Panc1 (cell line): ENCODE results near the gene PDGFA. TPM values are rescaled to one million over a fixed set of nuclear protein-coding genes. Genes with fewer than 3 reads are reported as not detected.

Experiments used
- ATAC-seq: fragments of 200-7000 bp; cut with Tn5 transposase; 2 replicates; pipeline ENCODE4 v1.9.1; 2020; ENCODE audit warnings: mild to moderate bottlenecking, moderate library complexity
- BruUV-seq: library from RNA; stranded (reverse); fragments of 400-500 nt; replicated peaks from 2 replicates; lab custom pipeline; 2021; lab: Mats Ljungman, UMichigan
- CTCF ChIA-PET: fragments of 300-600 bp; sonication (Branson Sonifier 250); formaldehyde crosslinking; loops from one replicate; lab custom pipeline; 2022; ENCODE audit warnings: antibody characterized with exemption; lab: Charles Lee
- POLR2A ChIA-PET: fragments of 300-600 bp; sonication (Branson Sonifier 250); formaldehyde crosslinking; loops from one replicate; lab custom pipeline; 2022; ENCODE audit warnings: antibody characterized with exemption; lab: Charles Lee
- DNase-seq: peaks from one replicate; pipeline ENCODE4 v3.0.0-alpha.2; 2010; ENCODE audit warnings: low read depth, low spot score
- H3K27ac ChIP-seq: 2 replicates; pipeline ENCODE4 v1.5.1; 2011; ENCODE audit warnings: mild to moderate bottlenecking, low read length, inconsistent platforms
- H3K27me3 ChIP-seq: fragments of 200-500 bp; sonication (Bioruptor generic); 2 replicates; pipeline ENCODE4 v1.6.0; 2014; ENCODE audit warnings: low read length, inconsistent platforms; ENCODE audit not compliant: control insufficient read depth, insufficient read depth
- H3K36me3 ChIP-seq: fragments of 200-500 bp; sonication (Bioruptor generic); 2 replicates; pipeline ENCODE4 v1.5.1; 2014; ENCODE audit warnings: inconsistent platforms, mild to moderate bottlenecking, low read length, moderate library complexity; ENCODE audit not compliant: control insufficient read depth, insufficient read depth
- H3K4me1 ChIP-seq: 2 replicates; pipeline ENCODE4 v1.5.1; 2011; ENCODE audit warnings: inconsistent platforms, mild to moderate bottlenecking, low read length, moderate library complexity; ENCODE audit not compliant: control insufficient read depth, insufficient read depth
- H3K4me3 ChIP-seq, 2 experiments: 2 replicates each; pipeline ENCODE4 v1.5.1; 2011 to 2012; ENCODE audit warnings: low read depth in 2 of 2, low read length in 2 of 2, mild to moderate bottlenecking in 2 of 2, inconsistent platforms in 1 of 2, moderate library complexity in 1 of 2
- H3K9me3 ChIP-seq: fragments of 200-500 bp; sonication (Bioruptor generic); 2 replicates; pipeline ENCODE4 v1.5.1; 2014; ENCODE audit warnings: low read depth, mild to moderate bottlenecking, inconsistent platforms, low read length, moderate library complexity; ENCODE audit not compliant: control insufficient read depth, insufficient read depth
- POLR2AphosphoS5 ChIP-seq: IDR thresholded peaks from 2 replicates; pipeline ENCODE4 v1.6.1; 2012; ENCODE audit warnings: mild to moderate bottlenecking, low read depth, low read length, moderate library complexity
- SIN3A ChIP-seq: IDR thresholded peaks from 2 replicates; pipeline ENCODE4 v1.6.1; 2012; ENCODE audit warnings: low read depth, mild to moderate bottlenecking, low read length, moderate library complexity, borderline replicate concordance; ENCODE audit not compliant: insufficient read depth
- TCF7L2 ChIP-seq: IDR thresholded peaks from 2 replicates; pipeline ENCODE4 v1.6.1; 2011; ENCODE audit warnings: mild to moderate bottlenecking, low read depth, low read length, inconsistent platforms
- in situ Hi-C: cut with HindIII; loops from 2 replicates; pipeline ENCODE4 v1.10.0; 2016; ENCODE audit warnings: low sequenced_read_pairs, low pct_unique_long_range_greater_than_20kb
- intact Hi-C: fragments of 100-400 bp; cut with micrococcal nuclease; formaldehyde crosslinking; loops from one replicate; pipeline ENCODE4 v1.10.0; 2022; ENCODE audit not compliant: unreplicated experiment
- total RNA-seq: library from RNA; stranded (reverse); gene quantifications from one replicate; pipeline ENCODE4 v1.2.1, GENCODE V29; 2021; ENCODE audit not compliant: unreplicated experiment
- TF ChIP-seq, protein P1 (sequence below): fragments of 450-650 bp; IDR thresholded peaks from 2 replicates; pipeline ENCODE4 v1.5.1; 2017; ENCODE audit warnings: mild to moderate bottlenecking
- TF ChIP-seq, protein P2 (sequence below), 2 experiments: IDR thresholded peaks; 2 replicates each; pipeline ENCODE4 v1.6.1; 2011 to 2012; ENCODE audit warnings: low read depth in 2 of 2, control low read depth in 1 of 2, low read length in 1 of 2, mild to moderate bottlenecking in 1 of 2, moderate library complexity in 1 of 2; ENCODE audit not compliant: insufficient read depth in 1 of 2

PDGFA gene
- total RNA-seq, 1 experiment from 2014 or later, result 18.5 TPM

DNA sequence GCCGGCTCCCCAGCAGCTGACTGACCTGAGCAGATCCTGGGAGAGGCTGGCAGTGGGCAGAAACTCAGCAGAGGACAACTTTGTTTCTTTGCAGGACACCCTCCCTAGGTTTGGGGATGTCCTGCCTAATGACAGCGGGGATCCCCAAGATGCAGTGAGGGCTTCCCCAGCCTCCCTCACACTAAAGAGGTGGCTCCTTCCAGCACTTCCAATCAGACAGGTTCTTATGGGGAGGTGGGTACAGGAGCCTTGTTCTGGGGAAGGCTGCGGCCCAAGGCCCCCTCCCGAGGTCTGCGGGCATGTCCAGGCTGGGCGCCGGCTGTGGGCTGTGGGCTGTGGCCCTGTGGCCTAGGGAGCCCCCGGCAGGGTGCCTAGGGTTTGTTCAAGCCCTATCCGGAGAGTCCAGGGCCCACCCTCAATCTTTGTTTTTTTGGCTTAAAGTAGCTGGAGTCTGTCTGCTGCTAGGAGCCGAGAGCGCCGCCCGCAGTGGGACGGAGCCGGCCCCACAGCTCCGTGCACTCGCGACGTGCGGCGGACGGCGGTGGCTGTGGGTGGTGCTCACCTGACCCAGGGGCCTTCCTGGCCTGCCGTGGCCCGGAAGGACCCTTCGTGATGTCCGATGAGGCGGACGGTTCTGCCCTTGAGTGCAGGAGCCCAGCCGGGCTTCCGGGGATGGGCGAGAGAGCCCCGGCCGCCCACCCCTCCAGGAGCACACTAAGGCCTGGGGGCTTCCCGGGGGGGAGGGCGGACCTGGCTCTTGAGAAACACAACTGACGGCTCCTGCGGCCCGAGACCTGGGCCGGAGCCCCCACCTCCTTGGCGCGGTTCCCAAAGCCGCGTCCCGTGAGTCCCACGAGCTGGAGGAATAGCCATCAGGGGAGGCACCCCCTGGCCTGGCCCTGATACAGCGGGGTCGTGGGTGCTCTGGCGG lies 57.2 kb downstream of the PDGFA start:
- Histone ChIP-seq H3K36me3 (no peaks in the 10 kb centered on the region), H3K4me3 (no peak overlapping the region), H3K4me1 (no peaks in the 10 kb centered on the region; the same call in none of the 2 replicates), H3K27me3 (no peaks in the 10 kb centered on the region), H3K9me3 (no peaks in the 10 kb centered on the region), H3K27ac (no peak overlapping the region)
- TF ChIP-seq POLR2AphosphoS5 (no peak), TCF7L2 (no peak), SIN3A (no peak)
- TF ChIP-seq, protein P1, sequence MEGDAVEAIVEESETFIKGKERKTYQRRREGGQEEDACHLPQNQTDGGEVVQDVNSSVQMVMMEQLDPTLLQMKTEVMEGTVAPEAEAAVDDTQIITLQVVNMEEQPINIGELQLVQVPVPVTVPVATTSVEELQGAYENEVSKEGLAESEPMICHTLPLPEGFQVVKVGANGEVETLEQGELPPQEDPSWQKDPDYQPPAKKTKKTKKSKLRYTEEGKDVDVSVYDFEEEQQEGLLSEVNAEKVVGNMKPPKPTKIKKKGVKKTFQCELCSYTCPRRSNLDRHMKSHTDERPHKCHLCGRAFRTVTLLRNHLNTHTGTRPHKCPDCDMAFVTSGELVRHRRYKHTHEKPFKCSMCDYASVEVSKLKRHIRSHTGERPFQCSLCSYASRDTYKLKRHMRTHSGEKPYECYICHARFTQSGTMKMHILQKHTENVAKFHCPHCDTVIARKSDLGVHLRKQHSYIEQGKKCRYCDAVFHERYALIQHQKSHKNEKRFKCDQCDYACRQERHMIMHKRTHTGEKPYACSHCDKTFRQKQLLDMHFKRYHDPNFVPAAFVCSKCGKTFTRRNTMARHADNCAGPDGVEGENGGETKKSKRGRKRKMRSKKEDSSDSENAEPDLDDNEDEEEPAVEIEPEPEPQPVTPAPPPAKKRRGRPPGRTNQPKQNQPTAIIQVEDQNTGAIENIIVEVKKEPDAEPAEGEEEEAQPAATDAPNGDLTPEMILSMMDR, result no peak
- TF ChIP-seq, protein P2, sequence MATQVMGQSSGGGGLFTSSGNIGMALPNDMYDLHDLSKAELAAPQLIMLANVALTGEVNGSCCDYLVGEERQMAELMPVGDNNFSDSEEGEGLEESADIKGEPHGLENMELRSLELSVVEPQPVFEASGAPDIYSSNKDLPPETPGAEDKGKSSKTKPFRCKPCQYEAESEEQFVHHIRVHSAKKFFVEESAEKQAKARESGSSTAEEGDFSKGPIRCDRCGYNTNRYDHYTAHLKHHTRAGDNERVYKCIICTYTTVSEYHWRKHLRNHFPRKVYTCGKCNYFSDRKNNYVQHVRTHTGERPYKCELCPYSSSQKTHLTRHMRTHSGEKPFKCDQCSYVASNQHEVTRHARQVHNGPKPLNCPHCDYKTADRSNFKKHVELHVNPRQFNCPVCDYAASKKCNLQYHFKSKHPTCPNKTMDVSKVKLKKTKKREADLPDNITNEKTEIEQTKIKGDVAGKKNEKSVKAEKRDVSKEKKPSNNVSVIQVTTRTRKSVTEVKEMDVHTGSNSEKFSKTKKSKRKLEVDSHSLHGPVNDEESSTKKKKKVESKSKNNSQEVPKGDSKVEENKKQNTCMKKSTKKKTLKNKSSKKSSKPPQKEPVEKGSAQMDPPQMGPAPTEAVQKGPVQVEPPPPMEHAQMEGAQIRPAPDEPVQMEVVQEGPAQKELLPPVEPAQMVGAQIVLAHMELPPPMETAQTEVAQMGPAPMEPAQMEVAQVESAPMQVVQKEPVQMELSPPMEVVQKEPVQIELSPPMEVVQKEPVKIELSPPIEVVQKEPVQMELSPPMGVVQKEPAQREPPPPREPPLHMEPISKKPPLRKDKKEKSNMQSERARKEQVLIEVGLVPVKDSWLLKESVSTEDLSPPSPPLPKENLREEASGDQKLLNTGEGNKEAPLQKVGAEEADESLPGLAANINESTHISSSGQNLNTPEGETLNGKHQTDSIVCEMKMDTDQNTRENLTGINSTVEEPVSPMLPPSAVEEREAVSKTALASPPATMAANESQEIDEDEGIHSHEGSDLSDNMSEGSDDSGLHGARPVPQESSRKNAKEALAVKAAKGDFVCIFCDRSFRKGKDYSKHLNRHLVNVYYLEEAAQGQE (IDR thresholded peaks at IDR 0.05; ENCODE audit: insufficient read depth in 1 of 2, low read depth in 2 of 2, low read length in 1 of 2), result no peak
- intact Hi-C loops (no loop called here), in situ Hi-C loops (no loop called here)
- ChIA-PET POLR2A (no interaction called here), CTCF (no interaction called here)
- no peak for DNase-seq
- no TSS peak for BruUV-seq
- ATAC-seq, result no peak

DNA sequence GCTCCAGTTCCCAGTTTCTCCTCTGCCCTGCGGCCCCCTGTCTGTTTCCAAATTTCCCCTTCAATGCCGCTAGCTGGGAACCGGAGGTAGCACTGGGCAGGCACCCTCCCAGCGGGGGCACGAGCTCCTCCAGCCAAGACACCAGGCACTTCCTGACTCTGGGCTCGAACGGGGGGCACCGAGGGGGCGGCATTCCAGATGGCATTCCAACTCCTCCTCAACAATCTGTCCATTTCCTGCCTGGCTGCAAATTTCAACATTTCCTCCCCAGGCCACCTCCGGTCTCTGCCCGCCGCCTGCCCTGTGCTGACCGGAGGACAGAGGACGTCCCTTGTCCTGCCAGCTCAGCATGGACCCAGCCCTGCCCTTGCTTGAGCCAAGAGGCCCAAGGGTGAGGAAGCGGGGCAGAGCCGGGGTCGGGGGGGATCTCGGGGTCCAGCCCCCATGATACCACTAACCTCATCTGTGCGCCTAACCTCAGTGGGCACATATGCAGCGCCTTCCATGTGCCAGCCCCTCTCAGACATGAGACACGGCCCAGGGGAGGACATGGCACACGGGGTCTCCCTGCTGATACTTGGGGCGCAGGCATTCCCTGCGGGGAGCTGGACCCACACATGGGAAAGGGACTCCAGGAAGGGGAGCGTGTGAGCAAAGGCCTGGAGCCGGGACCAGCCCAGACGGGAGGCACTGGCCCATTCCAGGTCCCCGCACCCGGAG lies 58.0 kb downstream of the PDGFA start:
- no peaks in the 10 kb centered on the region for H3K36me3 ChIP-seq
- TF ChIP-seq SIN3A, result no peak
- TF ChIP-seq POLR2AphosphoS5, result no peak
- TF ChIP-seq, protein P1, result no peak
- TF ChIP-seq TCF7L2, result no peak
- TF ChIP-seq, protein P2 (IDR thresholded peaks at IDR 0.05; ENCODE audit: insufficient read depth in 1 of 2, low read depth in 2 of 2, low read length in 1 of 2), result no peak
- intact Hi-C loops, result no loop called here
- ChIA-PET POLR2A (no interaction called here), CTCF (no interaction called here)
- ATAC-seq (no peak), DNase-seq (no peak)
- in situ Hi-C loops, result no loop called here
- no peak overlapping the region for H3K27ac ChIP-seq
- no peak overlapping the region for H3K4me3 ChIP-seq
- H3K27me3 ChIP-seq, result no peaks in the 10 kb centered on the region
- no peaks in the 10 kb centered on the region for H3K9me3 ChIP-seq
- no peaks in the 10 kb centered on the region; the same call in none of the 2 replicates for H3K4me1 ChIP-seq
- no TSS peak for BruUV-seq
